Osteoblast (primary cell): ENCODE results near the gene CEACAM21. TPM values are rescaled to one million over a fixed set of nuclear protein-coding genes. Genes with fewer than 3 reads are reported as not detected.

Experiments used
- DNase-seq: peaks from one replicate; pipeline ENCODE4 v3.0.0; 2011; ENCODE audit warnings: low spot score, mixed read lengths; ENCODE audit not compliant: insufficient read length; ENCODE audit errors: missing footprints
- H2AFZ ChIP-seq: 2 replicates; pipeline ENCODE4 v1.6.0; 2011; ENCODE audit warnings: mild to moderate bottlenecking, low read length
- H3K27ac ChIP-seq: 2 replicates; pipeline ENCODE4 v1.5.1; 2011; ENCODE audit warnings: mild to moderate bottlenecking, low read depth, low read length, moderate library complexity
- H3K27me3 ChIP-seq: 2 replicates; pipeline ENCODE4 v1.6.0; 2012; ENCODE audit warnings: mild to moderate bottlenecking, control low read depth, inconsistent platforms, low read length, moderate library complexity; ENCODE audit not compliant: insufficient read depth
- H3K36me3 ChIP-seq: 2 replicates; pipeline ENCODE4 v1.5.1; 2011; ENCODE audit warnings: mild to moderate bottlenecking, low read length, control low read depth, moderate library complexity; ENCODE audit not compliant: insufficient read depth
- H3K4me1 ChIP-seq: 2 replicates; pipeline ENCODE4 v1.5.1; 2011; ENCODE audit warnings: mild to moderate bottlenecking, low read length, control low read depth, moderate library complexity; ENCODE audit not compliant: insufficient read depth
- H3K4me2 ChIP-seq: 2 replicates; pipeline ENCODE4 v1.6.0; 2011; ENCODE audit warnings: mild to moderate bottlenecking, low read length; ENCODE audit not compliant: insufficient read depth
- H3K4me3 ChIP-seq: fragments of 200-600 bp; sonication (generic); 3 replicates; pipeline ENCODE4 v1.5.1; 2012; ENCODE audit warnings: mild to moderate bottlenecking, low read length, inconsistent platforms; ENCODE audit not compliant: insufficient read depth
- H3K79me2 ChIP-seq: 2 replicates; pipeline ENCODE4 v1.6.0; 2012; ENCODE audit warnings: mild to moderate bottlenecking, low read length, control low read depth, inconsistent platforms; ENCODE audit not compliant: insufficient read depth
- H3K9me3 ChIP-seq: 2 replicates; pipeline ENCODE4 v1.5.1; 2011; ENCODE audit warnings: low read depth, low read length, control low read depth
- H4K20me1 ChIP-seq: 2 replicates; pipeline ENCODE4 v1.6.0; 2012; ENCODE audit warnings: mild to moderate bottlenecking, low read length, control low read depth; ENCODE audit not compliant: insufficient read depth
- total RNA-seq: library from RNA; depleted of rRNA; stranded (reverse); fragments of >200 nt; gene quantifications from 2 replicates; pipeline ENCODE4 v1.2.3, GENCODE V29; 2012
- TF ChIP-seq, protein P1 (sequence below): IDR thresholded peaks from 2 replicates; pipeline ENCODE4 v1.5.1; 2011; ENCODE audit warnings: mild to moderate bottlenecking, low read depth, low read length, moderate library complexity; ENCODE audit errors: extremely low read depth

CEACAM21 gene
- not detected in 2 replicates for total RNA-seq

DNA sequence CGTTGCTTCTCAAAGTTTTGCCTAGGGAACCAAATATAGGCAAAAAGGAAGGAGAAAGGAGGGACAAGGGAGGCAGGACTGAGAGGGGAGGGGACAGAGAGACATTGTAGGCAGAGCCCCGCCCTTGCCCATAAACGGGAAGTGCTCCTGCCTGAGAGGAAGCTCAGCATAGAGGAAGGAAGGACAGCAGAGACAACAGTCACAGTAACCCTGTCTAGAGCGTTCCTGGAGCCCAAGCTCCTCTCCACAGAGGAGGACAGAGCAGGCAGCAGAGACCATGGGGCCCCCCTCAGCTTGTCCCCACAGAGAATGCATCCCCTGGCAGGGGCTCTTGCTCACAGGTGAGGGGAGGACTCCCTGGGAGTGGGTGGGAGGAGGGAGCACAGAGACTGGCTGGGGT is at the start of gene CEACAM21:
TSS of gene CEACAM21 (plus strand) at position 169 of the 400 bp plus-strand sequence. CDS start at position 278, 109 bp downstream.
- H3K27ac ChIP-seq: no peak within 1 kb of the TSS
- no peaks in the 10 kb centered on the region for H4K20me1 ChIP-seq
- H3K79me2 ChIP-seq: no peaks in the 10 kb centered on the region
- no peaks in the 10 kb centered on the region for H3K4me1 ChIP-seq
- no peak within 1 kb of the TSS for H3K4me2 ChIP-seq
- no peaks in the 10 kb centered on the region for H3K9me3 ChIP-seq
- no peaks in the 10 kb centered on the region for H3K36me3 ChIP-seq
- no peak within 1 kb of the TSS for H2AFZ ChIP-seq
- H3K4me3 ChIP-seq: no peak within 1 kb of the TSS
- DNase-seq: no peak
- TF ChIP-seq, protein P1, sequence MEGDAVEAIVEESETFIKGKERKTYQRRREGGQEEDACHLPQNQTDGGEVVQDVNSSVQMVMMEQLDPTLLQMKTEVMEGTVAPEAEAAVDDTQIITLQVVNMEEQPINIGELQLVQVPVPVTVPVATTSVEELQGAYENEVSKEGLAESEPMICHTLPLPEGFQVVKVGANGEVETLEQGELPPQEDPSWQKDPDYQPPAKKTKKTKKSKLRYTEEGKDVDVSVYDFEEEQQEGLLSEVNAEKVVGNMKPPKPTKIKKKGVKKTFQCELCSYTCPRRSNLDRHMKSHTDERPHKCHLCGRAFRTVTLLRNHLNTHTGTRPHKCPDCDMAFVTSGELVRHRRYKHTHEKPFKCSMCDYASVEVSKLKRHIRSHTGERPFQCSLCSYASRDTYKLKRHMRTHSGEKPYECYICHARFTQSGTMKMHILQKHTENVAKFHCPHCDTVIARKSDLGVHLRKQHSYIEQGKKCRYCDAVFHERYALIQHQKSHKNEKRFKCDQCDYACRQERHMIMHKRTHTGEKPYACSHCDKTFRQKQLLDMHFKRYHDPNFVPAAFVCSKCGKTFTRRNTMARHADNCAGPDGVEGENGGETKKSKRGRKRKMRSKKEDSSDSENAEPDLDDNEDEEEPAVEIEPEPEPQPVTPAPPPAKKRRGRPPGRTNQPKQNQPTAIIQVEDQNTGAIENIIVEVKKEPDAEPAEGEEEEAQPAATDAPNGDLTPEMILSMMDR: no peak
- peaks cover 13% of the 10 kb centered on the region for H3K27me3 ChIP-seq

DNA sequence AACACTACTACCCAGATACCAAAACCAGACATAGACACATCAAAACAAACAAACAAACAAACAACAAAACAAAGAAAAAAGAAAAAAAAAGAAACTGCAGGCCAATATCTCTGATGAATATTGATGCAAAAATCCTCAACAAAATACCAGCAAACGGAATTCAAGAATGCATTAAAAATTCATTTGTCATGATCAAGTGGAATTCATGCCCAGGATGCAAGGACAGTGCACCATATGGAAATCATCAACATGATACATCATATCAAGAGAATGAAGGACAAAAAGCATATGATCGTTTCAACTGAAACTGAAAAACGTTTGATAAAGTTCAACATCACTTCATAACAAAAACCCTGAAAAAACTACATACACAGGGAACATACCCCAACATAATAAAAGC is 48.9 kb upstream of the CEACAM21 start:
- H3K4me1 ChIP-seq: peaks cover 4% of the 10 kb centered on the region
- no peak overlapping the region for H3K27ac ChIP-seq
- H3K4me3 ChIP-seq: no peak overlapping the region
- TF ChIP-seq, protein P1: no peak
- peaks cover 25% of the 10 kb centered on the region for H3K27me3 ChIP-seq
- no peaks in the 10 kb centered on the region for H3K79me2 ChIP-seq
- H4K20me1 ChIP-seq: no peaks in the 10 kb centered on the region
- no peak for DNase-seq
- H3K4me2 ChIP-seq: no peak overlapping the region
- H3K9me3 ChIP-seq: no peaks in the 10 kb centered on the region
- no peaks in the 10 kb centered on the region for H3K36me3 ChIP-seq
- H2AFZ ChIP-seq: no peak overlapping the region

DNA sequence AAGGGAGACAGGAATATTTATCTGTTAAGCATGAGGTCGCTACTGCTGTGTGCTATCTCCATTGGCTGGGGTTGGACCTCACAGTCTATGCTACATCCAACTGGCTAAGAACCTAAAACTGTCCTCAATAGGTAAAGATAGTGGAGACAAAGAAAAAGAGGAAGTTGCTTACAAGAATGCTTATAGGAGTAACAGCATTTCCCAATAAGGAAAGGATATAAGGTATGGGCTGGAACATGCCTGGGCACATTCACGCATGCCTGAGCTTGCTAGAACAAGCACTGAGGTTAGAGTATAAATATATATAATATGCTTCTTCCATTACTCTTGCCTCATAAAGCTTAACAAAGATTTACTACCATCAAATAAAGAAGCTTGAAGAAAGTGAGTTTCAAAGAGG is 47.9 kb upstream of the CEACAM21 start:
- H3K27me3 ChIP-seq: peaks cover 14% of the 10 kb centered on the region
- no peak for DNase-seq
- TF ChIP-seq, protein P1: no peak

DNA sequence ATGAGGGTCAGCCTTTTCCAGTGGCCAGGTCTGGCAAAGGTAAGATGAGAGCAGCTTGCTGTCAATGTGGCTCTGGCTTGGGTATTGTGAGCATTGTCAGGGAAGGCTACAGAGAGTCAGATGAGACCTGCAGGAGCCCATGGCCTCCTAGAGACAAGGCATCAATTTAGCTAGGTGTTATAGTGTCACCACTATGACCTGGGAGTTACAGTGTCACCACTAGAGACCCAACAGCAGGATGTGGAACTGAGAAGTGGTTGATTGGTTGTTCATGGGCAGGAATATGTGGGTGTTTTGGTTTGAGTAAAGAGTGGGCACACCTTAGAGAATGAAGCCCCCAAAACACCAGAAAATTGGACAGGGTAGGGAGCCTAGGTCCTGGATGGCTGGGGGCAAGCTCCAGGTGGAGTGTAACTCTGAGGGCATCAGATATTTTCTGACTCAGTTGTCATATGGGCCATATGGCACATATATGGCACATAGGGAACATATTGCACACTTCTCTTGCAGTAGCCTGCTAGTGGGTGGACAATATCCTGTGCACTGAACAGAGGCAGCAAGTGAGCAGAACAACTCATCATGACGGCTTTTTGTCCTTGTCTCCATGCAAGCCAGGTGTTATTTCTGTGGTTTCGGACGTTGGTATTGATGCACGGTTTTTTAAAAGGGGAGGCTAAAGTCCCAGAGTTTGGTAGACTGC is 46.3 kb upstream of the CEACAM21 start:
- no peak overlapping the region for H3K27ac ChIP-seq

More for the DNA sequence above, 47.9 kb upstream of the CEACAM21 start:
- Histone ChIP-seq H3K4me2 (no peak overlapping the region), H3K36me3 (no peaks in the 10 kb centered on the region), H3K4me1 (peaks cover 4% of the 10 kb centered on the region), H3K9me3 (no peaks in the 10 kb centered on the region), H3K4me3 (no peak overlapping the region), H3K79me2 (no peaks in the 10 kb centered on the region), H4K20me1 (no peaks in the 10 kb centered on the region), H3K27ac (no peak overlapping the region), H2AFZ (no peak overlapping the region)

More for the DNA sequence above, 46.3 kb upstream of the CEACAM21 start:
- Histone ChIP-seq H2AFZ (no peak overlapping the region), H3K27me3 (peaks cover 8% of the 10 kb centered on the region), H3K4me3 (no peak overlapping the region), H3K4me1 (peaks cover 4% of the 10 kb centered on the region), H3K36me3 (no peaks in the 10 kb centered on the region), H3K4me2 (no peak overlapping the region), H4K20me1 (no peaks in the 10 kb centered on the region), H3K9me3 (no peaks in the 10 kb centered on the region), H3K79me2 (no peaks in the 10 kb centered on the region)
- TF ChIP-seq, protein P1: no peak
- no peak for DNase-seq
